ENCODE data around the gene COMTD1.
"Not testable (repeated sequence)": the region's sequence is repeated elsewhere in the genome, so short reads cannot be mapped to it uniquely, and the experiment has no call there.

Gene COMTD1

GRCh38 chr10:75197906-75198305, 37.9 kb downstream of the COMTD1 start:
- no peak for DNase-seq (ENCODE audit: extremely low read depth, low read depth)
- TF ChIP-seq CTCF (IDR thresholded peaks at IDR 0.05; ENCODE audit: low read depth, low read length), result no peak

- no peak for TF ChIP-seq CTCF (IDR thresholded peaks at IDR 0.05; ENCODE audit: low read depth, low read length)
- DNase-seq (ENCODE audit: extremely low read depth, low read depth), result no peak
These were observed 38.7 kb downstream of the COMTD1 start for GRCh38 chr10:75197066-75197465.

- no peak for TF ChIP-seq CTCF (IDR thresholded peaks at IDR 0.05; ENCODE audit: low read depth, low read length)
- DNase-seq (ENCODE audit: extremely low read depth, low read depth), result peak; percentile 62
These were observed 40.6 kb downstream of the COMTD1 start for GRCh38 chr10:75195035-75195763.

- not testable (repeated sequence) for DNase-seq (ENCODE audit: extremely low read depth, low read depth)
These were observed 41.1 kb downstream of the COMTD1 start for GRCh38 chr10:75194625-75195024.

GRCh38 chr10:75191821-75192568, 43.8 kb downstream of the COMTD1 start:
- TF ChIP-seq CTCF (IDR thresholded peaks at IDR 0.05; ENCODE audit: low read depth, low read length), result peak; percentile 30
- DNase-seq (ENCODE audit: extremely low read depth, low read depth), result peak; percentile 84

GRCh38 chr10:75189266-75190096, 46.3 kb downstream of the COMTD1 start:
- no peak for DNase-seq (ENCODE audit: extremely low read depth, low read depth)
- no peak for TF ChIP-seq CTCF (IDR thresholded peaks at IDR 0.05; ENCODE audit: low read depth, low read length)

GRCh38 chr10:75188522-75188921, 47.2 kb downstream of the COMTD1 start:
- not testable (repeated sequence) for DNase-seq (ENCODE audit: extremely low read depth, low read depth)

- TF ChIP-seq CTCF (IDR thresholded peaks at IDR 0.05; ENCODE audit: low read depth, low read length), result peak; percentile 76
- DNase-seq (ENCODE audit: extremely low read depth, low read depth), result no peak
These were observed 47.8 kb downstream of the COMTD1 start for GRCh38 chr10:75187961-75188426.

Data from AG09319 (cell line).